Glutamatergic neuron (in vitro differentiated cells): ENCODE measurements around the gene RELT. TPM values are rescaled to one million over a fixed set of nuclear protein-coding genes. Genes with fewer than 3 reads are reported as not detected.
A peak's percentile ranks its signal among the peaks of the same experiment; 100 is the strongest.

ENCODE experiments used
- DNase-seq: peaks from one replicate; pipeline ENCODE4 v3.0.0; 2022
- H3K27ac Mint-ChIP-seq: one replicate; pipeline ENCODE4 v1.8.0; 2020; ENCODE audit warnings: mild to moderate bottlenecking, mixed read lengths, inconsistent platforms; ENCODE audit not compliant: unreplicated experiment
- H3K27me3 Mint-ChIP-seq: one replicate; pipeline ENCODE4 v1.8.0; 2020; ENCODE audit warnings: mild to moderate bottlenecking, moderate library complexity, mixed read lengths, inconsistent platforms; ENCODE audit not compliant: unreplicated experiment
- H3K36me3 Mint-ChIP-seq: one replicate; pipeline ENCODE4 v1.8.0; 2020; ENCODE audit warnings: mild to moderate bottlenecking, mixed read lengths, inconsistent platforms; ENCODE audit not compliant: unreplicated experiment
- H3K4me1 Mint-ChIP-seq: one replicate; pipeline ENCODE4 v1.8.0; 2020; ENCODE audit warnings: mild to moderate bottlenecking, low read depth, mixed read lengths, inconsistent platforms; ENCODE audit not compliant: unreplicated experiment
- H3K4me3 Mint-ChIP-seq: one replicate; pipeline ENCODE4 v1.8.0; 2020; ENCODE audit warnings: mild to moderate bottlenecking, mixed read lengths, inconsistent platforms; ENCODE audit not compliant: unreplicated experiment
- H3K9me3 Mint-ChIP-seq: one replicate; pipeline ENCODE4 v1.8.0; 2020; ENCODE audit warnings: mild to moderate bottlenecking, moderate library complexity, mixed read lengths, inconsistent platforms; ENCODE audit not compliant: unreplicated experiment
- CTCF ChIP-seq: fragments of 200-600 bp; sonication (generic); IDR thresholded peaks from one replicate; pipeline ENCODE4 v1.5.0; 2021; ENCODE audit not compliant: partially characterized antibody, unreplicated experiment
- total RNA-seq: library from RNA; stranded (reverse); fragmentation: NEBNext Ultra II Directional; extraction: Animal tissue kit (Norgen Biotek cat#: 25700); gene quantifications from one replicate; pipeline ENCODE4 v1.2.1, GENCODE V29; 2021; ENCODE audit not compliant: unreplicated experiment

The RELT gene
- total RNA-seq, 1 donor from 2014 or later, result 9.2 TPM

- Mint-ChIP-seq H3K36me3 (no peaks in the 10 kb centered on the region), H3K9me3 (peaks cover 5% of the 10 kb centered on the region), H3K27ac (no peak overlapping the region), H3K4me1 (peaks cover 41% of the 10 kb centered on the region), H3K4me3 (no peak overlapping the region), H3K27me3 (peaks cover under 1% of the 10 kb centered on the region)
- DNase-seq, result peak; percentile 96
- peak; percentile 89 for TF ChIP-seq CTCF
Measured at GRCh38 chr11:73335204-73335923, 40.8 kb upstream of the RELT start.

GRCh38 chr11:73337846-73338245, 38.4 kb upstream of the RELT start:
- Mint-ChIP-seq H3K27me3 (peaks cover 4% of the 10 kb centered on the region), H3K36me3 (no peaks in the 10 kb centered on the region), H3K9me3 (peaks cover 4% of the 10 kb centered on the region), H3K4me1 (peaks cover 44% of the 10 kb centered on the region), H3K4me3 (no peak overlapping the region), H3K27ac (no peak overlapping the region)
- DNase-seq, result no peak
- TF ChIP-seq CTCF, result no peak

- Mint-ChIP-seq H3K27me3 (peaks cover 5% of the 10 kb centered on the region), H3K27ac (no peak overlapping the region), H3K36me3 (no peaks in the 10 kb centered on the region), H3K4me3 (no peak overlapping the region), H3K4me1 (peaks cover 42% of the 10 kb centered on the region), H3K9me3 (peaks cover 2% of the 10 kb centered on the region)
- DNase-seq, result no peak
- TF ChIP-seq CTCF, result no peak
Measured at GRCh38 chr11:73338279-73338678, 37.9 kb upstream of the RELT start.

GRCh38 chr11:73340164-73340563, 36.0 kb upstream of the RELT start:
- peaks cover 6% of the 10 kb centered on the region for H3K27me3 Mint-ChIP-seq
- no peak for DNase-seq
- H3K27ac Mint-ChIP-seq, result no peak overlapping the region
- no peaks in the 10 kb centered on the region for H3K36me3 Mint-ChIP-seq
- H3K4me1 Mint-ChIP-seq, result peaks cover 35% of the 10 kb centered on the region
- TF ChIP-seq CTCF, result no peak
- peaks cover 6% of the 10 kb centered on the region for H3K9me3 Mint-ChIP-seq
- no peak overlapping the region for H3K4me3 Mint-ChIP-seq

- Mint-ChIP-seq H3K27me3 (peaks cover 11% of the 10 kb centered on the region), H3K4me1 (peaks cover 33% of the 10 kb centered on the region), H3K27ac (peak overlapping the region; percentile 72), H3K9me3 (peaks cover 5% of the 10 kb centered on the region), H3K36me3 (no peaks in the 10 kb centered on the region), H3K4me3 (peak overlapping the region; percentile 77)
- DNase-seq, result peak; percentile 74
- TF ChIP-seq CTCF, result no peak
Measured at GRCh38 chr11:73342633-73343032, 33.6 kb upstream of the RELT start.
